HepG2 (cell line): ENCODE measurements around the gene XRCC3.

Experiments used
- MZF1 ChIP-seq: sonication (generic); formaldehyde crosslinking; IDR thresholded peaks from 2 replicates; pipeline ENCODE4 v1.8.1; 2023; ENCODE audit warnings: mild to moderate bottlenecking, missing genetic modification reagents, borderline replicate concordance
- RNF2 ChIP-seq: fragments of 450-650 bp; conservative IDR thresholded peaks from 2 replicates; pipeline ENCODE4 v1.6.1; 2016; ENCODE audit warnings: low read depth
- SP1 ChIP-seq, 2 experiments: fragments of 450-650 bp in 1 of 2; sonication (generic) in 1 of 2; formaldehyde crosslinking in 1 of 2; IDR thresholded peaks; 2 replicates each; pipeline versions ENCODE4 v1.4.0 to v1.6.1; 2016 to 2020; ENCODE audit warnings: missing genetic modification reagents in 1 of 2
- TCF7L2 ChIP-seq: IDR thresholded peaks from 2 replicates; pipeline ENCODE4 v1.6.1; 2011; ENCODE audit warnings: mild to moderate bottlenecking, low read depth, low read length, moderate library complexity
- ZNF589 ChIP-seq: sonication (generic); formaldehyde crosslinking; conservative IDR thresholded peaks from 2 replicates; pipeline ENCODE4 v1.8.0; 2022; ENCODE audit warnings: mild to moderate bottlenecking, moderate library complexity, missing genetic modification reagents

DNA sequence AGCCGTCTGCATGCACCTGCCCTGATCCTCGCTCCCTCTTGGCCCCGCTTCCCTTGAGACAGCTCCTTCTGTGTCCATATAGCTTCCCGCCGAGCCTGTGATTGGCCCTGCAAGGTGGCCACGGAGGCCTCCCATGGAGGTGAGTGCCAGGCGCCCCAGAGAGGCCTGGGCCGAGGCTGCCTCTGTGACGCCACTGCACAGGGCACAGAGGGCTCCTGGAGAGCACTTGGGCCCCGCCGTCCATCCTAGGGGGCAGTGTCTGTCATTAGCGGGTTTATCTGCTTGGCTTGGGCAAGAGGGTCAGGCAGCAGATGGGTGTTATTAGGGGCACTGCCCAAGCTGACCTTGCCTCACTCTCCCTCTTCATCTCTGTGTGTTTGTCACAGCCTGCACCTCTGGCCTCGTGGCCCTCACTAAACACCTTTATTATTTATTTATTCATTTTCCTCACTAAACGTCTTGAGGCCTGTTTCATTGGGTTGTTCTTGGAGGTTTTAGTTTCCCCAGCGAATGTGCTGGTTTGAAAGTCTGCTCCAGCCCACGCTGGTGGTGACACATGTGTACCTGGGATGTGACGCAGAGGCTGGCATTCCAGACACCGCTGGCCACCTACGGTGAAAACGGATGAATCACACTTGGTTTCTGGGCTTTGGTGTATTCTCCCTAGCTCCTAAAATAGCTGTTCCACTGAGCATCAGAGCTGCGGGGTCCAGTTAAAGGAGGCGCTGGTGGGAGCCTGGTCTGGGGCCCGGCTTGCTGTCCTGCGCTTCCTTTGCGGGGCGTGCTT is 6.3 kb upstream of the XRCC3 start:
- TF ChIP-seq ZNF589 (CRISPR knock-in tag) (no peak), SP1 (IDR thresholded peaks at IDR 0.05) (no peak), SP1 (CRISPR knock-in tag; IDR thresholded peaks at IDR 0.05) (no peak), RNF2 (no peak), MZF1 (CRISPR knock-in tag) (no peak), TCF7L2 (no peak)
